PFSK-1 (cell line): Measurements from ENCODE around the gene WNT5A.

ENCODE experiments used
- FOXP2 ChIP-seq: optimal IDR thresholded peaks from 2 replicates; pipeline ENCODE3; 2011; ENCODE audit warnings: borderline replicate concordance, control low read depth, inconsistent platforms; ENCODE audit not compliant: insufficient read depth; ENCODE audit errors: extremely low read length, extremely low read depth
- POLR2AphosphoS5 ChIP-seq: IDR thresholded peaks from 2 replicates; pipeline ENCODE4 v1.6.1; 2012; ENCODE audit warnings: low read depth, mild to moderate bottlenecking, control low read depth, low read length, moderate library complexity
- REST ChIP-seq, 2 experiments: IDR thresholded peaks; 2 replicates each; pipeline versions ENCODE4 v1.6.1 to v1.8.0; 2011 to 2012; ENCODE audit warnings: low read depth in 2 of 2, low read length in 2 of 2, control low read depth in 1 of 2, inconsistent platforms in 1 of 2, mild to moderate bottlenecking in 1 of 2, moderate library complexity in 1 of 2; ENCODE audit not compliant: insufficient read depth in 1 of 2
- SIN3A ChIP-seq: IDR thresholded peaks from 2 replicates; pipeline ENCODE4 v1.6.1; 2012; ENCODE audit warnings: mild to moderate bottlenecking, low read length, moderate library complexity, borderline replicate concordance; ENCODE audit not compliant: insufficient read depth
- TAF1 ChIP-seq: IDR thresholded peaks from 2 replicates; pipeline ENCODE4 v1.6.1; 2012; ENCODE audit warnings: low read length, control low read depth, borderline replicate concordance; ENCODE audit not compliant: insufficient read depth

Gene WNT5A

GRCh38 chr3:55490276-55490913 lies 3.3 kb upstream of the WNT5A start:
- TF ChIP-seq REST (IDR thresholded peaks at IDR 0.05; ENCODE audit: insufficient read depth in 1 of 2, low read depth in 2 of 2, low read length in 2 of 2) (no peak), POLR2AphosphoS5 (no peak), TAF1 (no peak), SIN3A (no peak), FOXP2 (no peak)

- TF ChIP-seq TAF1, result no peak
- TF ChIP-seq SIN3A, result no peak
- TF ChIP-seq FOXP2, result no peak
- no peak for TF ChIP-seq POLR2AphosphoS5
- TF ChIP-seq REST (IDR thresholded peaks at IDR 0.05; ENCODE audit: insufficient read depth in 1 of 2, low read depth in 2 of 2, low read length in 2 of 2), result no peak
Observed at GRCh38 chr3:55489798-55490132, 2.7 kb upstream of the WNT5A start.

GRCh38 chr3:55488398-55489055 lies 1.4 kb upstream of the WNT5A start:
- no peak for TF ChIP-seq REST (IDR thresholded peaks at IDR 0.05; ENCODE audit: insufficient read depth in 1 of 2, low read depth in 2 of 2, low read length in 2 of 2)
- TF ChIP-seq POLR2AphosphoS5, result no peak
- TF ChIP-seq TAF1, result no peak
- no peak for TF ChIP-seq SIN3A
- TF ChIP-seq FOXP2, result no peak

- TF ChIP-seq FOXP2 (no peak), TAF1 (no peak), POLR2AphosphoS5 (no peak), REST (IDR thresholded peaks at IDR 0.05; ENCODE audit: insufficient read depth in 1 of 2, low read depth in 2 of 2, low read length in 2 of 2) (no peak), SIN3A (no peak)
Observed at GRCh38 chr3:55487381-55488241, 505 bp upstream of the WNT5A start.
